Measurements from ENCODE around the gene RAB10.
"Not testable (repeated sequence)": the region's sequence is repeated elsewhere in the genome, so short reads cannot be mapped to it uniquely, and the experiment has no call there.

RAB10 gene

DNA sequence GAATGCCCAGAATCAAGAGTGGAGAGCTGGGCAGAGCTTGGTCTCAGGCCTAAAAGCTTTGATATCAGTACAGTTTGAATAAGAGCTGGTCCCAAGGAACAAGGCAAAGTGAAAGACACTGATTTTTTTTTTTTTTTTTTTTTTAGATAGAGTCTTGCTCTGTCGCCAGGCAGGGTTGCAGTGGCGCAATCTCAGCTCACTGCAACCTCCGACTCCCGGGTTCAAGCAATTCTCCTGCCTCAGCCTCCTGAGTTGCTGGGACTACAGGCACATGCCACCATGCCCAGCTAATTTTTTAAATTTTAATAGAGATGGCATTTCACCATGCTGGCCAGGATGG, 17.2 kb upstream of the RAB10 start:
- H3K4me1 ChIP-seq (ENCODE audit: control insufficient read depth, insufficient read depth, low read length): peaks cover 18% of the 10 kb centered on the region
- not testable (repeated sequence) for H3K4me3 ChIP-seq (ENCODE audit: low read depth, low read length); H3K36me3 ChIP-seq (ENCODE audit: control insufficient read depth, insufficient read depth, low read length); H3K9ac ChIP-seq (ENCODE audit: low read length); H3K27me3 ChIP-seq (ENCODE audit: control insufficient read depth, insufficient read depth, low read length); H3K9me3 ChIP-seq (ENCODE audit: control insufficient read depth, insufficient read depth, low read depth, low read length); H3K27ac ChIP-seq (ENCODE audit: low read depth, low read length)

DNA sequence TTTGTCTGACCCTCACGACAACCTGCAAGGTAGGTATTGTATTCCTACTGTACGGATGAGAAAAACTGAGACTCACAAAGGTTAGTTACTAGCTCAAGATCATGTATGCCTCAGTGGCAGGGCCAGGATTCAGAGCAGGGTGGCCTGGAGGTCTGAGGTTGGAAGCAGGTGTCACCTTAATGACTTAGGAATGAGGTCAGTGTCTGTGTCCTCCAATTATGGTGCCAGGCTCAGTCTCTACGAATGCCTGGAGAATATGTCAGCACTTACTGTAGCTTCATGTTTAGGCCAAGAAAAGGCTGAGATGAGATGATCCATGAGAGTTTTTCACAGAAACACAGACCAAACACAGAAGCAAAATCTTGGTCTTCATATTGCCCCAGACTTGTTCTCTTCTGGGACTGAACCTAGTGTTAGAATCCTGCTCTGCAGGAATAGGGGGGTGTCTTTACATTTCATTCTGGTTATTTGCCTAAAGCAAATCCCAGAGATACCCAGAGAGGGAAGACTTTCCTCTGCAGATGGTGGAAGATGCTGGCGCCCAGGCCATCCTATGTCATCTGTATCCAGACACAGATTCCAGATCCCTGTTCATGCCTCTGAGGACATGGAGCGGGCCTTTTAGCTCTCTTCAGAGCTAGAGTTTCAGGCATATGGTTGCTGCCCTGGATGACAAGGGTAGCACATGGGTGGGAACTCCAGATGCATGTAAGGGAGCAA, 16.3 kb upstream of the RAB10 start:
- no peaks in the 10 kb centered on the region for H3K27me3 ChIP-seq (ENCODE audit: control insufficient read depth, insufficient read depth, low read length)
- no peak overlapping the region for H3K4me3 ChIP-seq (ENCODE audit: low read depth, low read length)
- no peaks in the 10 kb centered on the region for H3K9me3 ChIP-seq (ENCODE audit: control insufficient read depth, insufficient read depth, low read depth, low read length)
- no peak overlapping the region for H3K27ac ChIP-seq (ENCODE audit: low read depth, low read length)
- H3K4me1 ChIP-seq (ENCODE audit: control insufficient read depth, insufficient read depth, low read length): peaks cover 9% of the 10 kb centered on the region
- no peak overlapping the region for H3K9ac ChIP-seq (ENCODE audit: low read length)
- H3K36me3 ChIP-seq (ENCODE audit: control insufficient read depth, insufficient read depth, low read length): no peaks in the 10 kb centered on the region

DNA sequence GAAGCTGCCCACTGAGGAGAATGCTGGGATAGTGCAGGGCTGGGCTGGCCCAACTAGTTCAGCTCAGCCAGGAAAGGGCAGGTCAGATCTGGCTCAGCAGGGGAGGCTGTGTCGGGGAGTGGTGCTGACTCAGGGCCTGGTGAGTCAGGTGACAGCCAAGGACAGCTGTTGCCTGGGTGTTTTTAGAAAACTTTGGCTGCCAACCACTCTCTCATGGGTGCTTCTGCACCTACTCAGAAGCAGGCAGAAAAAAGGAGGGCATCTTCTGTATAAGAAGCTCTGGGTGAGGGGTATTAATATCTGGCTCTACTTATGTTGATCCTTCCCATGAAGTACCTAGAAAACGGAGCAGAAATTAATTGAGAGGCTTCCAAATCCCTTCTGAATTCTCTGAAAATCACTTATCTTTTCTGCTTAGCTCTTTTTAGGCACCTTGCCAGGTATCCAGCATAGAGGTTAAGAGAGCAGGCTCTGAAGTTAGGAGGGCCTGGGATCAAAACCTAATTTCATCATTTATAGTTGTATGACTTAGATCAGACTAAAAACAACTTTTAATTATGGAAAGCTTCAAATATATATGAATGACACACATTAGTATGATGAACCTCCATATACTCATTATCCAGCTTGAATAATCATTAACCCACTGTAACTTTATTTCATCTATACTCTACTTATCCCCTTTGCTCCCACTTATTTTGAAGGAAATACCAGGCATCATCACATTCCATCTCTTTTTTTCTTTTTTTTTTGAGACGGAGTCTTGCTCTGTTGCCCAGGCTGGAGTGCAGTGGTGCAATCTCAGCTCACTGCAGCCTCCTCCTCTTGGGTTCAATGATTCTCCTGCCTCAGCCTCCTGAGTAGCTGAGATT, 15.5 kb upstream of the RAB10 start:
- Histone ChIP-seq H3K27ac (ENCODE audit: low read depth, low read length) (no peak overlapping the region), H3K9ac (ENCODE audit: low read length) (no peak overlapping the region), H3K4me1 (ENCODE audit: control insufficient read depth, insufficient read depth, low read length) (peaks cover 6% of the 10 kb centered on the region; the same call in 1 of the 2 replicates)

DNA sequence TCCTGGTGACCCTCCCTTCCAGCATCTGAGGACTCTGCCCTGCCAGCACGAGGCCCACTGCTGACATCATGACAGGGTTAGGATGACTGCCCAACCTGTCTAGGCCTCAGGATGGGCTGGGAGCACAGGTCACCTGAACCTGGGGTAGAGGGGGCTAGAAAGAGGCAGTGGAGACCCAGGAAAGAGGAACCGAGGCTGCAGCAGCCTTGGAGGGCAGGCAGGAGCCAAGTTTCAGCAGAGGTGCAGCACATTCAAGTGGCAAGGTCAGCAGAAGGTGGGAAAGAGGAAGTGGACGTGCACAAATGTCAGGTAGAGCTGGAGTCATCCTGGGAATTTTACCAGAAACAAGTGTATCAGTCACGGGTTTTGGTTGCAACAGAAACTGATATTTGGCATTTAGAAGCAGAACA, 13.6 kb upstream of the RAB10 start:
- Histone ChIP-seq H3K4me3 (ENCODE audit: low read depth, low read length) (no peak overlapping the region), H3K36me3 (ENCODE audit: control insufficient read depth, insufficient read depth, low read length) (no peaks in the 10 kb centered on the region), H3K27me3 (ENCODE audit: control insufficient read depth, insufficient read depth, low read length) (no peaks in the 10 kb centered on the region), H3K4me1 (ENCODE audit: control insufficient read depth, insufficient read depth, low read length) (peaks cover 6% of the 10 kb centered on the region; the same call in 1 of the 2 replicates), H3K9ac (ENCODE audit: low read length) (no peak overlapping the region), H3K27ac (ENCODE audit: low read depth, low read length) (no peak overlapping the region), H3K9me3 (ENCODE audit: control insufficient read depth, insufficient read depth, low read depth, low read length) (no peaks in the 10 kb centered on the region)

More for the DNA sequence above, 15.5 kb upstream of the RAB10 start:
- Histone ChIP-seq H3K36me3 (ENCODE audit: control insufficient read depth, insufficient read depth, low read length) (no peaks in the 10 kb centered on the region), H3K4me3 (ENCODE audit: low read depth, low read length) (no peak overlapping the region), H3K9me3 (ENCODE audit: control insufficient read depth, insufficient read depth, low read depth, low read length) (no peaks in the 10 kb centered on the region), H3K27me3 (ENCODE audit: control insufficient read depth, insufficient read depth, low read length) (no peaks in the 10 kb centered on the region)

DNA sequence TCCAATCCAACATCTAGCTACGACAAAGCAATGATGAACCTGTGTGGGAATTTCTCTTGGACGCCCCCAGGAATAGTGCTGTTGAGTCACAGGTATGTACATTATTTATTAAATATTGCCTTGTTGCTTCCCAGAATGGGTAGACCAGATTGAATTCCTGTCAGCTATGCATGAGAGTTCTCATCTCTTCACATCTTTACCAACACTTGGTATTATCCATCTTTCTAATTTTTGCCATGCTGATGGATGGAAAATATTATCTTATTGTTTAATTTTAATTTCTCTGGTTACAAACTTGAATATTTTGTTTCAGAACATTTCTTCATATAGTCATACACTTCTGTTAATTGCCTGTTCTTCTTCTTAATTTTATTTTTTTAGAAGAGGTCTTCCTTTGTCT, 9.6 kb upstream of the RAB10 start:
- Histone ChIP-seq H3K36me3 (ENCODE audit: control insufficient read depth, insufficient read depth, low read length) (no peaks in the 10 kb centered on the region), H3K9me3 (ENCODE audit: control insufficient read depth, insufficient read depth, low read depth, low read length) (no peaks in the 10 kb centered on the region), H3K27ac (ENCODE audit: low read depth, low read length) (no peak overlapping the region), H3K27me3 (ENCODE audit: control insufficient read depth, insufficient read depth, low read length) (no peaks in the 10 kb centered on the region), H3K9ac (ENCODE audit: low read length) (no peak overlapping the region), H3K4me1 (ENCODE audit: control insufficient read depth, insufficient read depth, low read length) (no peaks in the 10 kb centered on the region), H3K4me3 (ENCODE audit: low read depth, low read length) (no peak overlapping the region)

DNA sequence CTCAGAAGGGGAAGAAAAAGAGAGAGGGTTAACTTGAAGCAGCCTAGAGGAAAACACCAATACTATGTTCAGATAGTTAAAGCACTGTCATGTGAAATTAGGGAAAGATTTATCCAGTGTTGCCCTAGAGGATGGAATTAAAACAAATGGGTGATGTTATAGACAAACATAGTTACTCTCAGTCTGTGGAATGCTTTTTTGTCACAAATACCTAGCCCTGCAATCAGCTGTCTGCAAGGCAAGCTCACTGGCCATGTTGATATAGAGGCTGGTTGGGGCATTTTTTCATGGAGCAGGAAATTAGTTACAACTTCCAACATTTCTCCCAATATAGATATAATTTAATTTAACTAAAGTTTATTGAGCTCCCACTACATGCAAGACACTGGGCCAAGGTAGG, 8.4 kb upstream of the RAB10 start:
- H3K9ac ChIP-seq (ENCODE audit: low read length): no peak overlapping the region
- no peak overlapping the region for H3K27ac ChIP-seq (ENCODE audit: low read depth, low read length)
- no peaks in the 10 kb centered on the region for H3K36me3 ChIP-seq (ENCODE audit: control insufficient read depth, insufficient read depth, low read length)
- H3K27me3 ChIP-seq (ENCODE audit: control insufficient read depth, insufficient read depth, low read length): no peaks in the 10 kb centered on the region
- no peaks in the 10 kb centered on the region for H3K9me3 ChIP-seq (ENCODE audit: control insufficient read depth, insufficient read depth, low read depth, low read length)
- no peak overlapping the region for H3K4me3 ChIP-seq (ENCODE audit: low read depth, low read length)
- no peaks in the 10 kb centered on the region for H3K4me1 ChIP-seq (ENCODE audit: control insufficient read depth, insufficient read depth, low read length)

DNA sequence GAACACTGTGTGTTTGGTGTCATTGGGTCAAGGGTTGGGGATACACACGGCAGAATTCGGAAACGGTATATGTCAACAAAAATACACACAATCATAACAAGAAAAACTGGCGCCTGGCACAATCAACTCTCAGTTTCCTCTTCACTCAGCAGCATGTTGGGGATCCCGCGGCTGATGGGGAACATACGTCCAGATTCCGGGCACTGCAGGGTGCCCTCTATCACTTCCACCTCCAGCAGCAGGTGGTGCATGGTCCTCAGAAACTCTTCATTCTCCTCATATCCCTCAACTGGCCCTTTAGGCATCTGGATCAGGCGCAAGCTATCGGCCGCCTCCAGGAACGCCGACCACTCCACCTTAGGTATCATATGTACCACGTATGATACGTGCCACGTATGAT, 5.8 kb upstream of the RAB10 start:
- not testable (repeated sequence) for H3K9me3 ChIP-seq (ENCODE audit: control insufficient read depth, insufficient read depth, low read depth, low read length); H3K36me3 ChIP-seq (ENCODE audit: control insufficient read depth, insufficient read depth, low read length); H3K27me3 ChIP-seq (ENCODE audit: control insufficient read depth, insufficient read depth, low read length); H3K9ac ChIP-seq (ENCODE audit: low read length); H3K27ac ChIP-seq (ENCODE audit: low read depth, low read length); H3K4me3 ChIP-seq (ENCODE audit: low read depth, low read length); H3K4me1 ChIP-seq (ENCODE audit: control insufficient read depth, insufficient read depth, low read length)

DNA sequence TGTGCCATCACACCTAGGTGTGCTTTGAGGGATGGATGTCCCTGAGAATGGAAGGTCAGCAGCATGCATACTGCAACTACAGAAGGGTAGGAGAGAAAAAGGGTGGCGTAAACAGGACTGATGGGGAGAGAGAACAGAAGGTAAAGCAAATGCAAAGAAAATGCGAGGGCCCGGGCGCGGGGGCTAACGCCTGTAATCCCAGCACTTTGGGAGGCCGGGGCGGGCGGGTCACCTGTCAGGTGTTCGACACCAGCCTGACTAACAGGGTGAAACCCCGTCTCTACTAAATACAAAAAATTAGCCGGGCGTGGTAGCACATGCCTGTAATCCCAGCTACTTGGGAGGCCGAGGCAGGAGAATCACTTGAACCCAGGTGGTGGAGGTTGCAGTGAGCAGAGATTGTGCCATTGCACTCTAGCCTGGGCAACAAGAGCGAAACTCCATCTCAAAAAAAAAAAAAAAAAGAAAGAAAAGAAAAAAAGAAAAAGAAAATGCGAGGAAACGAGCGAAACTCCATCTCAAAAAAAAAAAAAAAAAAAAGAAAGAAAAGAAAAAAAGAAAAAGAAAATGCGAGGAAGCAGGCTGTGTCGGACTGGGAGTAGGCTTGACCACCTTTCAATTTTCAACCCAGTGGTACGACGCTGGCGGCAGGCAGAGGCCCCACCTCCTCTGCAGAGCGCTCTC, 1.2 kb upstream of the RAB10 start:
- H3K4me3 ChIP-seq (ENCODE audit: low read depth, low read length): peak overlapping the region; percentile 95
- not testable (repeated sequence) for H3K36me3 ChIP-seq (ENCODE audit: control insufficient read depth, insufficient read depth, low read length); H3K27me3 ChIP-seq (ENCODE audit: control insufficient read depth, insufficient read depth, low read length); H3K4me1 ChIP-seq (ENCODE audit: control insufficient read depth, insufficient read depth, low read length); H3K9me3 ChIP-seq (ENCODE audit: control insufficient read depth, insufficient read depth, low read depth, low read length)
- peak overlapping the region; percentile 62 for H3K27ac ChIP-seq (ENCODE audit: low read depth, low read length)
- peak overlapping the region; percentile 90 for H3K9ac ChIP-seq (ENCODE audit: low read length)

DNA sequence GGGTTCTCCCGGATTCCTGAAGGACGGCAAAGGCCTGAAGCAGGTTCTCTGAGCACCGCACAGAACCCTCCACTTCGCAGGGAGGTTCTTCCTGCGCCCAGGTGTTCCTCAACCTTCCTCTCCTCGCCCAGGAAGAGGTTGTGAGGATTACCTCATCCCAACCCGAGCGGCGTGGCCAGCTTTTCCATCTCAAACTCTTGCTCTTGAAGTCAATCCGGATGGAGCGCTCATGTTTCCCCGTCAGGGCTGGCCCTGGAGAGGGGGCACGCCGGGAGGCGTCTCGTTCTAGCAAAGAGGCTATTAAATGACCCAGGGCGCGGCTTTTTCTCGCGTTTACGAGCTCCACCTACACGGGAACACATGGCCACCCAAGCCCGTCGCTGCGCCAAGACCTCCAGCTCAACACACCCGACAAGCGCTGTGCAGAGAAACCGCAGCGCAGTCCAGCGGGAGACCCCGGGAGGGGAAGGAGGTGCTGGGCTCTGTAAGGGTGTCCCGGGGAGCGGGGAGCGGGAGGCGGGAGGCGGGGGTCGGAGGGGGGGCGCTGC, 540 bp upstream of the RAB10 start:
- Histone ChIP-seq H3K27me3 (ENCODE audit: control insufficient read depth, insufficient read depth, low read length) (no peaks in the 10 kb centered on the region), H3K4me1 (ENCODE audit: control insufficient read depth, insufficient read depth, low read length) (peaks cover 6% of the 10 kb centered on the region), H3K27ac (ENCODE audit: low read depth, low read length) (peak overlapping the region; percentile 62), H3K4me3 (ENCODE audit: low read depth, low read length) (peak overlapping the region; percentile 95), H3K36me3 (ENCODE audit: control insufficient read depth, insufficient read depth, low read length) (peaks cover 10% of the 10 kb centered on the region), H3K9ac (ENCODE audit: low read length) (peak overlapping the region; percentile 90), H3K9me3 (ENCODE audit: control insufficient read depth, insufficient read depth, low read depth, low read length) (no peaks in the 10 kb centered on the region)

DNA sequence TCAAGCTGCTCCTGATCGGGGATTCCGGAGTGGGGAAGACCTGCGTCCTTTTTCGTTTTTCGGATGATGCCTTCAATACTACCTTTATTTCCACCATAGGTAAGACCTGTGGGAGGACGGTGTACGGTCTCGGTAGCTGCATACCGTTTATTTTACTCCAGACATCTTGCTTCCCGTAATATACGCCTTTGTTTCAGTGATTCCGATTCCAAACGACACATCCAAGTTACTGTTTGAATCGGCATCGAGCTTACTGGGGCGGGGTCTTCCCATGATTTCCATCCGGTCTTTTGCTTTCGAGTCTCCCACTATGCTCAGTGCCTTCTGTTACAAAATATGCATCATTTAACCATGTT, 731 bp downstream of the RAB10 start:
- Histone ChIP-seq H3K9me3 (ENCODE audit: control insufficient read depth, insufficient read depth, low read depth, low read length) (no peaks in the 10 kb centered on the region), H3K4me1 (ENCODE audit: control insufficient read depth, insufficient read depth, low read length) (peaks cover 6% of the 10 kb centered on the region), H3K36me3 (ENCODE audit: control insufficient read depth, insufficient read depth, low read length) (peaks cover 10% of the 10 kb centered on the region), H3K4me3 (ENCODE audit: low read depth, low read length) (peak overlapping the region; percentile 95), H3K9ac (ENCODE audit: low read length) (peak overlapping the region; percentile 90), H3K27ac (ENCODE audit: low read depth, low read length) (peak overlapping the region; percentile 89), H3K27me3 (ENCODE audit: control insufficient read depth, insufficient read depth, low read length) (no peaks in the 10 kb centered on the region)

Data from HUES6 (cell line).